ENCODE measurements around the gene OR2T4. TPM values are rescaled to one million over a fixed set of nuclear protein-coding genes. Genes with fewer than 3 reads are reported as not detected.

OR2T4 gene
- total and polyA plus RNA-seq, 2 donors from 2014 or later, result not detected

DNA sequence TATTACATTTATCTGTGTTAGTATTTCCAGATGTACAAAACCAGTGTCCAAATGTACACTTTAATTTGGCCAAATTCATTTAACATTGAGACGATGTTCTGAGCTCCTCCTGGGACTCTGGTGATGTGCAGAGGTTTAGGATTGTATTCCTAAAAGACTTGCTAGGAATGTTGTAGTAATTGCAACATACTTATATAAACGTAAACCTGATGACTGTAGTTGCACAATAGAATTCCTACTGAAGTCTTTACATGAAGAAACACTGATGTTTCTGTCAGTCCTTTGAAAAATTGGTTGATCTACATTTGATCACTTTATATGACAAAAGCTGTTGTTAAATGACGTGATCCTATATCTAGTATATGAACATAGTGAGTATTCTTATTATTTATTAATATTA lies 18.0 kb upstream of the OR2T4 start:
- Histone ChIP-seq H3K27me3 (ENCODE audit: control insufficient read depth, insufficient read depth, low read length) (no peaks in the 10 kb centered on the region), H3K9me3 (ENCODE audit: control insufficient read depth in 2 of 3, insufficient read depth in 1 of 3, low read length in 3 of 3) (no peaks in the 10 kb centered on the region), H3K4me3 (ENCODE audit: low read length in 3 of 3) (no peak overlapping the region), H3K9ac (ENCODE audit: low read length in 3 of 3) (no peak overlapping the region), H3K4me1 (ENCODE audit: control insufficient read depth in 2 of 3, insufficient read depth in 2 of 3, low read depth in 1 of 3, low read length in 3 of 3) (no peaks in the 10 kb centered on the region), H3K36me3 (ENCODE audit: control insufficient read depth in 2 of 3, insufficient read depth in 3 of 3, low read length in 3 of 3) (no peaks in the 10 kb centered on the region), H3K27ac (ENCODE audit: low read depth in 2 of 2, low read length in 2 of 2) (no peak overlapping the region)
- DNase-seq (no peak), FAIRE-seq (no peak)
- intact Hi-C loops (cut with DNase I), result no loop called here
- no peak for TF ChIP-seq CTCF (IDR thresholded peaks at IDR 0.05; ENCODE audit: borderline replicate concordance, extremely low read depth, insufficient read depth)

GRCh38 chr1:248348475-248348874 lies 13.0 kb upstream of the OR2T4 start, which contains the start of gene OR14C36:
TSS of gene OR14C36 (plus strand) at chr1:248348775. CDS start at chr1:248348775, 0 bp downstream.
- no peak for DNase-seq
- Histone ChIP-seq H3K9ac (ENCODE audit: low read length in 3 of 3) (no peak within 1 kb of the TSS), H3K27me3 (ENCODE audit: control insufficient read depth, insufficient read depth, low read length) (no peaks in the 10 kb centered on the region), H3K4me3 (ENCODE audit: low read length in 3 of 3) (no peak within 1 kb of the TSS), H3K27ac (ENCODE audit: low read depth in 2 of 2, low read length in 2 of 2) (no peak within 1 kb of the TSS), H3K9me3 (ENCODE audit: control insufficient read depth in 2 of 3, insufficient read depth in 1 of 3, low read length in 3 of 3) (no peaks in the 10 kb centered on the region), H3K4me1 (ENCODE audit: control insufficient read depth in 2 of 3, insufficient read depth in 2 of 3, low read depth in 1 of 3, low read length in 3 of 3) (no peaks in the 10 kb centered on the region), H3K36me3 (ENCODE audit: control insufficient read depth in 2 of 3, insufficient read depth in 3 of 3, low read length in 3 of 3) (no peaks in the 10 kb centered on the region)
- no peak for TF ChIP-seq CTCF (IDR thresholded peaks at IDR 0.05; ENCODE audit: borderline replicate concordance, extremely low read depth, insufficient read depth)
- intact Hi-C loops (cut with DNase I), result no loop called here
- FAIRE-seq, result no peak

GRCh38 chr1:248359415-248359814 lies 2.0 kb upstream of the OR2T4 start:
- FAIRE-seq (no peak), DNase-seq (no peak)
- H3K9ac ChIP-seq (ENCODE audit: low read length in 3 of 3), result no peak overlapping the region
- intact Hi-C loops (cut with DNase I), result no loop called here
- H3K27me3 ChIP-seq (ENCODE audit: control insufficient read depth, insufficient read depth, low read length), result no peaks in the 10 kb centered on the region
- TF ChIP-seq CTCF (IDR thresholded peaks at IDR 0.05; ENCODE audit: borderline replicate concordance, extremely low read depth, insufficient read depth), result no peak
- H3K4me1 ChIP-seq (ENCODE audit: control insufficient read depth in 2 of 3, insufficient read depth in 2 of 3, low read depth in 1 of 3, low read length in 3 of 3), result no peaks in the 10 kb centered on the region
- H3K36me3 ChIP-seq (ENCODE audit: control insufficient read depth in 2 of 3, insufficient read depth in 3 of 3, low read length in 3 of 3), result no peaks in the 10 kb centered on the region
- H3K27ac ChIP-seq (ENCODE audit: low read depth in 2 of 2, low read length in 2 of 2), result no peak overlapping the region
- no peak overlapping the region for H3K4me3 ChIP-seq (ENCODE audit: low read length in 3 of 3)
- peaks cover 0 to 3% (median 0%) of the 10 kb centered on the region in 3 donors for H3K9me3 ChIP-seq (ENCODE audit: control insufficient read depth in 2 of 3, insufficient read depth in 1 of 3, low read length in 3 of 3)

DNA sequence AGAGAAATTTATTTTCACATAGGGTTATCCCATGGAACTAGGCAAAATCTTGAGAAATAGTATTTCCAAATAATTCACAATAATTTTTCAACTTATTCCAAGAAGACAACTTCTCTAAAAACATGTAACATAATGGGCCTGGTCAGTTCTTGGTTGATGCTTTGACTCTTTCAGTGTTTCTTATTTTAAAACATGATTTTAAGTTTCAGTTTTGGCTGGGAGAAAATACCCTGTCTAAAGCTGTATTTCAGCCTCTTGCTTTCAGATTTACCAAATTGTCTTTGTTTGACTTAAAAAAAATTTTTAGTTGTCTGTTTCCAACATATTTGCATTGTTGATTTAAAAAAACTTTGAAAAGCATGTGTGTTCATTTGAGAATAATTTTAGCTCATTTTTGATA lies 5.1 kb downstream of the OR2T4 start:
- H3K36me3 ChIP-seq (ENCODE audit: control insufficient read depth in 2 of 3, insufficient read depth in 3 of 3, low read length in 3 of 3), result no peaks in the 10 kb centered on the region
- peaks cover 0 to 8% (median 1%) of the 10 kb centered on the region in 3 donors for H3K9me3 ChIP-seq (ENCODE audit: control insufficient read depth in 2 of 3, insufficient read depth in 1 of 3, low read length in 3 of 3)
- DNase-seq (no peak), FAIRE-seq (no peak)
- no peaks in the 10 kb centered on the region for H3K27me3 ChIP-seq (ENCODE audit: control insufficient read depth, insufficient read depth, low read length)
- no peak overlapping the region for H3K27ac ChIP-seq (ENCODE audit: low read depth in 2 of 2, low read length in 2 of 2)
- intact Hi-C loops (cut with DNase I), result no loop called here
- no peak overlapping the region for H3K4me3 ChIP-seq (ENCODE audit: low read length in 3 of 3)
- no peak for TF ChIP-seq CTCF (IDR thresholded peaks at IDR 0.05; ENCODE audit: borderline replicate concordance, extremely low read depth, insufficient read depth)
- H3K4me1 ChIP-seq (ENCODE audit: control insufficient read depth in 2 of 3, insufficient read depth in 2 of 3, low read depth in 1 of 3, low read length in 3 of 3), result no peaks in the 10 kb centered on the region
- no peak overlapping the region for H3K9ac ChIP-seq (ENCODE audit: low read length in 3 of 3)
